D721Med (cell line): ENCODE results near the gene RALGDS.
A peak's percentile ranks its signal among the peaks of the same experiment; 100 is the strongest.

Source experiments
- DNase-seq: peaks from one replicate; pipeline ENCODE4 v3.0.0; 2011; ENCODE audit warnings: low spot score; ENCODE audit not compliant: insufficient read length
- FAIRE-seq: peaks from 2 replicates; lab custom pipeline; 2011; peaks lifted over from hg19 to GRCh38; lab: Jason Lieb, UNC
- CTCF ChIP-seq: IDR thresholded peaks from 2 replicates; pipeline ENCODE4 v1.5.1; 2012; ENCODE audit warnings: mild to moderate bottlenecking, control low read depth; ENCODE audit not compliant: insufficient read depth; ENCODE audit errors: missing control alignments

RALGDS gene

GRCh38 chr9:133049043-133049442 lies 72.0 kb downstream of the RALGDS start:
- DNase-seq = no peak
- TF ChIP-seq CTCF = no peak
- no peak for FAIRE-seq

GRCh38 chr9:133048595-133048994 lies 72.4 kb downstream of the RALGDS start:
- no peak for DNase-seq
- no peak for FAIRE-seq
- peak; percentile 40 for TF ChIP-seq CTCF
